Fibroblast of mammary gland (primary cell): Measurements from ENCODE around the gene FGD6.
"Not testable (repeated sequence)": the region's sequence is repeated elsewhere in the genome, so short reads cannot be mapped to it uniquely, and the experiment has no call there.

Experiments
- DNase-seq: peaks from one replicate; pipeline ENCODE4 v3.0.0-alpha.2; 2010; ENCODE audit warnings: low read depth
- H3K4me3 ChIP-seq: 2 replicates; pipeline ENCODE4 v1.5.1; 2011; ENCODE audit warnings: low read depth, mild to moderate bottlenecking, low read length, moderate library complexity; ENCODE audit not compliant: control insufficient read depth
- TF ChIP-seq, protein P1 (sequence below): conservative IDR thresholded peaks from 2 replicates; pipeline ENCODE4 v1.5.1; 2011; ENCODE audit warnings: low read depth, low read length, inconsistent platforms; ENCODE audit not compliant: control insufficient read depth, insufficient read depth

The FGD6 gene

DNA sequence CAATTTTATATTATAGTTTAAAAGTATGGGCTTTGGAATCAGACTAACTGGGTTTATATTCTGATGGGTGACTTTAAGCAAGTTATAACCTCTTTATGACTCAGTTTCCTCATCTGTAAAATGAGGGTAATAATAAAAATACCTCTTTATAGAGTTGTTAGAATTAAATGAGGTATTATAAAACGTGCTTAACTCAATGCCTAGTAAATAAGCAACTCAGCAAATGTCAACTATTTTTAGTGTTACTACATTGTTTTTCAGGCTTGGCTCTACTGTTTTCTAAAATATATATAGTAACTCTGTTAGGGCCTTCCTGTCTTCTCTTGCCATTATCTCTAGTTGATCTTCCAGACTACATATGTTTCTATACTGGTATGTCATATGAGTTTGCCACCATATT, 20.9 kb upstream of the FGD6 start:
- TF ChIP-seq, protein P1, sequence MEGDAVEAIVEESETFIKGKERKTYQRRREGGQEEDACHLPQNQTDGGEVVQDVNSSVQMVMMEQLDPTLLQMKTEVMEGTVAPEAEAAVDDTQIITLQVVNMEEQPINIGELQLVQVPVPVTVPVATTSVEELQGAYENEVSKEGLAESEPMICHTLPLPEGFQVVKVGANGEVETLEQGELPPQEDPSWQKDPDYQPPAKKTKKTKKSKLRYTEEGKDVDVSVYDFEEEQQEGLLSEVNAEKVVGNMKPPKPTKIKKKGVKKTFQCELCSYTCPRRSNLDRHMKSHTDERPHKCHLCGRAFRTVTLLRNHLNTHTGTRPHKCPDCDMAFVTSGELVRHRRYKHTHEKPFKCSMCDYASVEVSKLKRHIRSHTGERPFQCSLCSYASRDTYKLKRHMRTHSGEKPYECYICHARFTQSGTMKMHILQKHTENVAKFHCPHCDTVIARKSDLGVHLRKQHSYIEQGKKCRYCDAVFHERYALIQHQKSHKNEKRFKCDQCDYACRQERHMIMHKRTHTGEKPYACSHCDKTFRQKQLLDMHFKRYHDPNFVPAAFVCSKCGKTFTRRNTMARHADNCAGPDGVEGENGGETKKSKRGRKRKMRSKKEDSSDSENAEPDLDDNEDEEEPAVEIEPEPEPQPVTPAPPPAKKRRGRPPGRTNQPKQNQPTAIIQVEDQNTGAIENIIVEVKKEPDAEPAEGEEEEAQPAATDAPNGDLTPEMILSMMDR: no peak
- DNase-seq: no peak

DNA sequence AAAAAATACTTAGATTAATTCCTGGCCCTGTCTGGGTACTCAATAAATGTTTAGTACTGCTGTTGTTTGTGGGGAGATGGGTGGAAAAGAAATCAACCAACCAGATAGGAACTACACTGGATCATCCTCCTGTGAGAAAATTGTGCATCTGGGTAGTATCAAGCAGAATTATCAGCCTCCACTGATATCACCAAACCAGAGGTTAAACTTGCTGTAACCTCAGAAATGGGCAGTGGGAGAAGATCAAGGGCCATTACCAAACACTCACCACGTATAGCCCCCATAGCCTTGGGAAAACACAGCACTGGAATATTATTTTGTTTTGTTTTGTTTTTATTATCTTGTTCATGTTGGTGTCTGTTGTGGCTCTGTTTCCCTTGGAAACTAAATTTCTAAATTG, 20.0 kb upstream of the FGD6 start:
- DNase-seq: no peak
- no peak overlapping the region for H3K4me3 ChIP-seq
- TF ChIP-seq, protein P1: no peak

More for the DNA sequence above, 20.9 kb upstream of the FGD6 start:
- H3K4me3 ChIP-seq: no peak overlapping the region

DNA sequence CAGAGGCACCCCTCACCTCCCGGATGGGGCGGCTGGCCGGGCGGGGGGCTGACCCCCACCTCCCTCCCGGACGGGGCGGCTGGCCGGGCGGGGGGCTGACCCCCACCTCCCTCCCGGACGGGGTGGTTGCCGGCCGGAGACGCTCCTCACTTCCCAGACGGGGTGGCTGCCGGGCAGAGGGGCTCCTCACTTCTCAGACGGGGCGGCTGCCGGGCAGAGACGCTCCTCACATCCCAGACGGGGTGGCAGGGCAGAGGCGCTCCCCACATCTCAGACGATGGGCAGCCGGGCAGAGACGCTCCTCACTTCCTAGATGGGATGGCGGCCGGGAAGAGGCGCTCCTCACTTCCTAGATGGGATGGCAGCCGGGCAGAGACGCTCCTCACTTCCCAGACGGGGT, 18.4 kb upstream of the FGD6 start:
- DNase-seq, H3K4me3 ChIP-seq: not testable (repeated sequence)

DNA sequence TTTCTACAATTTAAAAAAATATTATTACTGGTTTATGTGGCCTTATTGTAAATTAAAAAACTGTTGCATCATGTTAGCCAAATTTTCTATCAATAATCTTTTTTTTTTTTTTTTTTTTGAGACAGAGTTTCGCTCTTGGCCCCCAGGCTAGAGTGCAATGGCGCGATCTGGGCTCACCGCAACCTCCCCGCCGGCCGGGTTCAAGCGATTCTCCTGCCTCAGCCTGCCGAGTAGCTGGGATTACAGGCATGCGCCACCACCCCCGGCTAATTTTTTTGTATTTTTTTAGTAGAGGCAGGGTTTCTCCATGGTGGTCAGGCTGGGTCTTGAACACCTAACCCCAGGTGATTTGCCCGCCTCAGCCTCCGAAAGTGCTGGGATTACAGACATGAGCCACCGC, 16.9 kb upstream of the FGD6 start:
- not testable (repeated sequence) for H3K4me3 ChIP-seq, DNase-seq

DNA sequence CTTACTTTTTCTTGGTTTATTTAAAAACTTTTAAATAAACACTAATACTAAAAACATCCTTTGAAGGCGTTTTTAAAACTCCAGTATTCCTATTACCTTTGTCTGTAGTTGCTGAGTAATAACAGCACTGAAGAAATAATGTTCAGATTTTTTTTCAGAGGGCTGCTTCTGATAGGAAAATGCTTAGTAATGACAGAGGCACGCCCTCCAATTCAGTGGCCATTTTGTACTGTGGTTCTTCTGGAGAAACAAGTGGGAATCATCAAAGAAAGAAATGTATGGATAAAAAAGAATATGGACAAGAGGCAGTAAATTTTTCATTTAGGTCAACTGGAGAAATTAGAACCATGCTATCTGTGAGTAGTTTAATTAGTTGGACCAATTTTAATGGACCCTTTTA, 13.9 kb upstream of the FGD6 start:
- peak; percentile 67 for DNase-seq
- TF ChIP-seq, protein P1: no peak

DNA sequence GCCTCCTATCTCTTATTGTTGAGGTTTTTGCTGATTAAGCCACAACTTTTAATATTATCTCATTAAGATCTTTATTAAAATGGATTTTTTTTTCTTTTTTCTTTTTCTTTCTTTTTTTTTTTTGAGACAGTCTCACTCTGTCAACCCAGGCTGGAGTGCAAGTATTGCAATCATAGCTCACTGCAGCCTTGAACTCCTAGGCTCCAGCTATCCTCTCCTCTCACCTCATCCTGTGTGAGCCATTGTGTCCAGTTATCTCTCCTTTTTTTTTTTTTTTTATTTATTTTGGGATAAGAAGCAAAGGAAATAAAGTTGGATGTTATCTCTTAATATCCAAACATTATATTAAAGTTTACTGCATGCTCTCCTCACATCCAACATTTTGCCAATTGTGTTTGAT, 13.0 kb upstream of the FGD6 start:
- H3K4me3 ChIP-seq: no peak overlapping the region
- TF ChIP-seq, protein P1: no peak
- DNase-seq: no peak

More for the DNA sequence above, 13.9 kb upstream of the FGD6 start:
- H3K4me3 ChIP-seq: no peak overlapping the region

DNA sequence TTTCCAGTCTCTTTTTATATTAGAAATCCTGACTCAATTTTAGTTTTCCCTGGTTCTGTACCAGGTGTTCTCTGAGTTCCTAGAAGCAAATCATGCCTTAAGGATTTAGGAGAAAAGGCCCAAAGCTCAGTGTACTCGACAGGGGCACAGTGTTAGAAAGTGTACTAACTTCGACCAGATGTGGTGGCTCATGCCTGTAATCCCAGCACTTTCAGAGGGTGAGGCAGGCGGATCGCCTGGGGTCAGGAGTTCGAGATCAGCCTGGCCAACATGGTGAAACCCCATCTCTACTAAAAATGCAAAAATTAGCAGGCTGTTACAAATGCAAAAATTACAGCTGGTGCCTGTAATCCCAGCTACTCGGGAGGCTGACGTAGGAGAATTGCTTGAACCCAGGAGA, 12.4 kb upstream of the FGD6 start:
- H3K4me3 ChIP-seq: no peak overlapping the region
- TF ChIP-seq, protein P1: no peak
- DNase-seq: no peak

DNA sequence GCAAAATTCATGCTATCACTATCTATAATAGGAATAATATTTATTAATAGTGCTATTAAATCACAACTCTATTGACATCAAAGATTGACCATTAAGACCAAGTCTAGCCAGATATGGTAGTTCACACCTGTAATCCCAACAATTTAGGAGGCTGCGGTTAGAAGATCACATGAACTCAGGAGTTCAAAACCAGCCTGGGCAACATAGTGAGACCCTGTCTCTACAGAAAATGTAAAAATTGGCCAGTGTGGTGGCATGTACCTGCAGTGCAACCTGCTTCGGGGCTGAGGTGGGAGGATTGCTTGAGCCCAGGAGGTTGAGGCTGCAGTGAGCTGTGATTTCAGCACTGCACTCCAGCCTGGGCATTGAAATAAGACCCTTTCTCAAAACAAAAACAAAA, 11.3 kb upstream of the FGD6 start:
- TF ChIP-seq, protein P1: no peak

More for the DNA sequence above, 11.3 kb upstream of the FGD6 start:
- H3K4me3 ChIP-seq: no peak overlapping the region
- DNase-seq: no peak
